ENCODE results near the gene PRRT1.

DNA sequence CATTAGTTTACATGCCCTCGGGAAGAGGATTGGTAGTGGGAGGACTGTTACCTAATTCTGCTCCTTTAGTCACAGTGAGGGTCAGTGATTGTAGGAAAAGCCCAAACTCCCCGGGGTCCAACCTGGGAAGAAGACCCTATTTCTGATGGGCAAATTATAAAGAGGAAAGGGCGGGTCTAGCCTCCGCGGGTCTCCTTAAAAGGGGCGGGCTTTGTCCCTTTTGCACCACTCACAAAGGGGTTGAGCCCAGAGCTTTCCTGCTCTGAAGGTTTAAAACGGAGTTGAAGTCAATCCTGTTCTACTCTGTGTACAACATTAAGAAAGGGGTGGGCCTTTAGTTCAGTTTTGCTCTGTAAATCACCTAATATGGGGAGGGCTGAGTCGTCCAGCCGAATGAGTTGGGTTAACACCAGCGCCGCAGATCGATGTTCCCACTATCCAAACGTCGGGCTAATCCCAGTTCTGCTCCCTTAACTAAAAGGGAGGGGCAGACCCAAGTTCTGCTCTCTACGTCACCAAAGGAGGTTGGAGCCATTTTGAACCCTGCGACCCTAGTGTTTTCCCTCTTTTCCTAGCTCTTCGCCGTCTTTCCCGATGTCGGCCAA is 25.5 kb upstream of the PRRT1 start:
- TF ChIP-seq, protein P1, sequence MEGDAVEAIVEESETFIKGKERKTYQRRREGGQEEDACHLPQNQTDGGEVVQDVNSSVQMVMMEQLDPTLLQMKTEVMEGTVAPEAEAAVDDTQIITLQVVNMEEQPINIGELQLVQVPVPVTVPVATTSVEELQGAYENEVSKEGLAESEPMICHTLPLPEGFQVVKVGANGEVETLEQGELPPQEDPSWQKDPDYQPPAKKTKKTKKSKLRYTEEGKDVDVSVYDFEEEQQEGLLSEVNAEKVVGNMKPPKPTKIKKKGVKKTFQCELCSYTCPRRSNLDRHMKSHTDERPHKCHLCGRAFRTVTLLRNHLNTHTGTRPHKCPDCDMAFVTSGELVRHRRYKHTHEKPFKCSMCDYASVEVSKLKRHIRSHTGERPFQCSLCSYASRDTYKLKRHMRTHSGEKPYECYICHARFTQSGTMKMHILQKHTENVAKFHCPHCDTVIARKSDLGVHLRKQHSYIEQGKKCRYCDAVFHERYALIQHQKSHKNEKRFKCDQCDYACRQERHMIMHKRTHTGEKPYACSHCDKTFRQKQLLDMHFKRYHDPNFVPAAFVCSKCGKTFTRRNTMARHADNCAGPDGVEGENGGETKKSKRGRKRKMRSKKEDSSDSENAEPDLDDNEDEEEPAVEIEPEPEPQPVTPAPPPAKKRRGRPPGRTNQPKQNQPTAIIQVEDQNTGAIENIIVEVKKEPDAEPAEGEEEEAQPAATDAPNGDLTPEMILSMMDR (conservative IDR thresholded peaks at IDR 0.05), result no peak
- no peak for TF ChIP-seq EZH2 (IDR thresholded peaks at IDR 0.05; ENCODE audit: low read depth)

All from PC-9 (cell line).